NB4 (cell line): ENCODE data around the gene AUTS2.

Experiments used
- DNase-seq: peaks from one replicate; pipeline ENCODE4 v3.0.0; 2010; ENCODE audit warnings: low read depth
- H3K4me3 ChIP-seq: one replicate; pipeline ENCODE4 v1.5.1; 2011; ENCODE audit warnings: mild to moderate bottlenecking, low read depth, low read length, moderate library complexity
- CTCF ChIP-seq: IDR thresholded peaks from one replicate; pipeline ENCODE4 v1.5.1; 2012; ENCODE audit warnings: low read depth, low read length
- MAX ChIP-seq: IDR thresholded peaks from 2 replicates; pipeline ENCODE4 v1.6.1; 2011; ENCODE audit warnings: low read depth, low read length
- MYC ChIP-seq: IDR thresholded peaks from 2 replicates; pipeline ENCODE4 v1.6.1; 2011; ENCODE audit warnings: low read depth, low read length
- POLR2A ChIP-seq: IDR thresholded peaks from 2 replicates; pipeline ENCODE4 v1.6.1; 2011; ENCODE audit warnings: mild to moderate bottlenecking; ENCODE audit not compliant: insufficient read length; ENCODE audit errors: extremely low read depth

AUTS2 gene

GRCh38 chr7:70693686-70694433 lies 1095.6 kb downstream of the AUTS2 start:
- DNase-seq, result peak; percentile 81
- H3K4me3 ChIP-seq, result no peak overlapping the region
- TF ChIP-seq CTCF (no peak), MYC (no peak), MAX (no peak), POLR2A (no peak)

GRCh38 chr7:70694434-70694970 lies 1096.2 kb downstream of the AUTS2 start:
- TF ChIP-seq MYC, result no peak
- no peak for TF ChIP-seq MAX
- TF ChIP-seq CTCF, result no peak
- TF ChIP-seq POLR2A, result no peak
- DNase-seq, result peak; percentile 67
- H3K4me3 ChIP-seq, result peak overlapping the region; percentile 60

- TF ChIP-seq CTCF (no peak), POLR2A (no peak), MAX (no peak), MYC (no peak)
- DNase-seq, result peak; percentile 42
Observed at GRCh38 chr7:70694971-70695794, 1096.9 kb downstream of the AUTS2 start.

GRCh38 chr7:70695795-70696083 lies 1097.5 kb downstream of the AUTS2 start:
- H3K4me3 ChIP-seq, result peak overlapping the region; percentile 60
- DNase-seq, result peak; percentile 34
- TF ChIP-seq CTCF, result no peak

More at GRCh38 chr7:70694971-70695794, 1096.9 kb downstream of the AUTS2 start:
- H3K4me3 ChIP-seq, result peak overlapping the region; percentile 60

- no peak overlapping the region for H3K4me3 ChIP-seq
- TF ChIP-seq POLR2A (no peak), MAX (no peak), CTCF (no peak), MYC (no peak)
- no peak for DNase-seq
Observed at GRCh38 chr7:70696201-70696754, 1098.0 kb downstream of the AUTS2 start.
